IMR-90 (cell line): Measurements from ENCODE around the gene FAS. TPM values are rescaled to one million over a fixed set of nuclear protein-coding genes. Genes with fewer than 3 reads are reported as not detected.
A peak's percentile ranks its signal among the peaks of the same experiment; 100 is the strongest.

Experiments
- ATAC-seq: fragments of 200-7000 bp; cut with Tn5 transposase; 2 replicates; pipeline ENCODE4 v1.9.1; 2020; ENCODE audit warnings: low read depth, mild to moderate bottlenecking, moderate library complexity
- BruUV-seq: library from RNA; stranded (reverse); fragments of 400-500 nt; replicated peaks from 2 replicates; lab custom pipeline; 2021; lab: Mats Ljungman, UMichigan
- CTCF ChIA-PET: fragments of 300-600 bp; formaldehyde crosslinking; extraction: SDS; loops from one replicate; lab custom pipeline; 2021; ENCODE audit warnings: antibody characterized with exemption; lab: Yijun Ruan, JAX
- POLR2A ChIA-PET: fragments of 300-600 bp; sonication (Branson Sonifier 250); formaldehyde crosslinking; loops from one replicate; lab custom pipeline; 2022; ENCODE audit warnings: antibody characterized with exemption; ENCODE audit not compliant: unreplicated experiment; lab: Charles Lee
- DNase-seq: peaks from one replicate; pipeline ENCODE4 v3.0.0; 2013
- H2AFZ ChIP-seq: replicated peaks from 2 replicates; pipeline ENCODE3; 2013; ENCODE audit warnings: low read length, mild to moderate bottlenecking; ENCODE audit not compliant: poor library complexity
- H2AK5ac ChIP-seq: 2 replicates; pipeline ENCODE4 v1.6.1; 2013; ENCODE audit warnings: low read depth, low read length, inconsistent platforms
- H2AK9ac ChIP-seq: replicated peaks from 2 replicates; pipeline ENCODE3; 2013; ENCODE audit warnings: mild to moderate bottlenecking, low read depth, low read length, moderate library complexity; ENCODE audit not compliant: poor library complexity
- H2BK120ac ChIP-seq: 2 replicates; pipeline ENCODE4 v1.6.1; 2013; ENCODE audit warnings: low read depth, low read length, inconsistent platforms
- H2BK15ac ChIP-seq: 3 replicates; pipeline ENCODE4 v1.6.1; 2013; ENCODE audit warnings: low read depth, low read length, inconsistent platforms
- H2BK20ac ChIP-seq: 2 replicates; pipeline ENCODE4 v1.6.1; 2013; ENCODE audit warnings: low read depth, mild to moderate bottlenecking, inconsistent platforms, low read length, moderate library complexity
- H2BK5ac ChIP-seq: 2 replicates; pipeline ENCODE4 v1.6.1; 2013; ENCODE audit warnings: mild to moderate bottlenecking, low read depth, low read length, inconsistent platforms; ENCODE audit not compliant: poor library complexity, severe bottlenecking
- H3K14ac ChIP-seq: replicated peaks from 2 replicates; pipeline ENCODE4 v1.6.1; 2013; ENCODE audit warnings: low read depth, low read length, inconsistent platforms
- H3K18ac ChIP-seq: 2 replicates; pipeline ENCODE4 v1.6.1; 2013; ENCODE audit warnings: low read depth, low read length, control low read depth
- H3K23ac ChIP-seq: 2 replicates; pipeline ENCODE4 v1.6.1; 2013; ENCODE audit warnings: low read depth, low read length, inconsistent platforms
- H3K27ac ChIP-seq: 2 replicates; pipeline ENCODE4 v1.5.1; 2013; ENCODE audit warnings: mild to moderate bottlenecking, control low read depth, low read length; ENCODE audit not compliant: insufficient read depth
- H3K27me3 ChIP-seq: 2 replicates; pipeline ENCODE4 v1.6.1; 2013; ENCODE audit warnings: low read length; ENCODE audit not compliant: control insufficient read depth, insufficient read depth
- H3K36me3 ChIP-seq: 2 replicates; pipeline ENCODE4 v1.6.1; 2013; ENCODE audit warnings: low read length, mixed read lengths; ENCODE audit not compliant: control insufficient read depth, insufficient read depth
- H3K4ac ChIP-seq: 2 replicates; pipeline ENCODE4 v1.6.1; 2013; ENCODE audit warnings: low read depth, low read length, inconsistent platforms
- H3K4me1 ChIP-seq: 2 replicates; pipeline ENCODE4 v1.6.1; 2013; ENCODE audit warnings: low read length, mixed read lengths; ENCODE audit not compliant: control insufficient read depth, insufficient read depth
- H3K4me2 ChIP-seq: 2 replicates; pipeline ENCODE4 v1.6.1; 2013; ENCODE audit warnings: low read depth, mild to moderate bottlenecking, control low read depth, low read length, moderate library complexity
- H3K4me3 ChIP-seq: 2 replicates; pipeline ENCODE4 v1.5.1; 2013; ENCODE audit warnings: low read depth, mild to moderate bottlenecking, control low read depth, low read length, moderate library complexity; ENCODE audit not compliant: insufficient read depth
- H3K56ac ChIP-seq: 2 replicates; pipeline ENCODE4 v1.6.1; 2013; ENCODE audit warnings: low read length, inconsistent platforms; ENCODE audit not compliant: insufficient read depth; ENCODE audit errors: extremely low read depth
- H3K79me1 ChIP-seq, 2 experiments: 2 replicates each; pipeline ENCODE4 v1.6.1; 2013; ENCODE audit warnings: low read length in 2 of 2, inconsistent platforms in 1 of 2, low read depth in 1 of 2
- H3K9ac ChIP-seq: 2 replicates; pipeline ENCODE4 v1.6.1; 2013; ENCODE audit warnings: low read depth, low read length, control low read depth
- H3K9me1 ChIP-seq: 2 replicates; pipeline ENCODE4 v1.6.1; 2013; ENCODE audit warnings: low read length, inconsistent platforms; ENCODE audit not compliant: insufficient read depth
- H3K9me3 ChIP-seq: 2 replicates; pipeline ENCODE4 v1.6.1; 2013; ENCODE audit warnings: low read length; ENCODE audit not compliant: control insufficient read depth, insufficient read depth
- H4K20me1 ChIP-seq: 2 replicates; pipeline ENCODE4 v1.6.1; 2013; ENCODE audit warnings: low read length, inconsistent platforms; ENCODE audit not compliant: insufficient read depth
- H4K5ac ChIP-seq: 2 replicates; pipeline ENCODE4 v1.6.1; 2013; ENCODE audit warnings: mild to moderate bottlenecking, low read depth, low read length, control low read depth
- H4K8ac ChIP-seq, 2 experiments: 2 replicates each; pipeline ENCODE4 v1.6.1; 2013; ENCODE audit warnings: low read depth in 2 of 2, low read length in 2 of 2, control low read depth in 1 of 2, inconsistent platforms in 1 of 2
- H4K91ac ChIP-seq: 2 replicates; pipeline ENCODE4 v1.6.1; 2013; ENCODE audit warnings: low read depth, low read length, inconsistent platforms; ENCODE audit not compliant: insufficient read depth
- BHLHE40 ChIP-seq: fragments of 150-350 bp; IDR thresholded peaks from 2 replicates; pipeline ENCODE4 v1.6.1; 2016; ENCODE audit warnings: mild to moderate bottlenecking, low read depth, low read length
- CEBPB ChIP-seq: IDR thresholded peaks from 2 replicates; pipeline ENCODE4 v1.6.1; 2012; ENCODE audit warnings: low read depth, low read length, improper control_type of control experiment
- CHD1 ChIP-seq: IDR thresholded peaks from 2 replicates; pipeline ENCODE4 v1.6.1; 2012; ENCODE audit warnings: low read depth, low read length, improper control_type of control experiment
- FOS ChIP-seq: fragments of 150-350 bp; IDR thresholded peaks from 2 replicates; pipeline ENCODE4 v1.6.1; 2016; ENCODE audit warnings: low read depth, low read length
- MAFK ChIP-seq: IDR thresholded peaks from 2 replicates; pipeline ENCODE4 v1.6.1; 2012; ENCODE audit warnings: low read depth, low read length, improper control_type of control experiment
- MAZ ChIP-seq: IDR thresholded peaks from 2 replicates; pipeline ENCODE4 v1.6.1; 2012; ENCODE audit warnings: low read depth, mild to moderate bottlenecking, low read length, improper control_type of control experiment, moderate library complexity, borderline replicate concordance
- MXI1 ChIP-seq: IDR thresholded peaks from 2 replicates; pipeline ENCODE4 v1.6.1; 2012; ENCODE audit warnings: low read depth, mild to moderate bottlenecking, low read length, moderate library complexity, borderline replicate concordance
- NFE2L2 ChIP-seq: fragments of 150-350 bp; IDR thresholded peaks from 2 replicates; pipeline ENCODE4 v1.6.1; 2016; ENCODE audit warnings: low read depth, mild to moderate bottlenecking, low read length
- RAD21 ChIP-seq: IDR thresholded peaks from 2 replicates; pipeline ENCODE4 v1.6.1; 2012; ENCODE audit warnings: low read length, improper control_type of control experiment
- RCOR1 ChIP-seq: IDR thresholded peaks from 2 replicates; pipeline ENCODE4 v1.6.1; 2012; ENCODE audit warnings: mild to moderate bottlenecking, low read length, improper control_type of control experiment; ENCODE audit not compliant: insufficient replicate concordance
- RFX5 ChIP-seq: IDR thresholded peaks from 2 replicates; pipeline ENCODE4 v1.8.0; 2012; ENCODE audit warnings: low read depth, mild to moderate bottlenecking, low read length, moderate library complexity
- SMC3 ChIP-seq: fragments of 150-350 bp; IDR thresholded peaks from 2 replicates; pipeline ENCODE4 v1.6.1; 2016; ENCODE audit warnings: low read depth, mild to moderate bottlenecking, antibody characterized with exemption, low read length, moderate library complexity
- USF2 ChIP-seq: fragments of 150-350 bp; IDR thresholded peaks from 2 replicates; pipeline ENCODE4 v1.6.1; 2017; ENCODE audit warnings: mild to moderate bottlenecking, antibody characterized with exemption, low read length, low read depth
- WGBS, 2 experiments: methylation state at CpG; one replicate each; pipeline versions ENCODE4 v1.1.5 to v1.1.7; 2013; ENCODE audit warnings: missing lambda C conversion rate in 2 of 2; ENCODE audit not compliant: insufficient read length in 1 of 2; ENCODE audit errors: extremely low coverage in 2 of 2; 5-methylcytosine and 5-hydroxymethylcytosine counted together
- dilution Hi-C: fragments of 300-500 bp; cut with HindIII; formaldehyde crosslinking; loops from one replicate; pipeline ENCODE4 v1.14.3; 2018; ENCODE audit warnings: low sequenced_read_pairs; ENCODE audit not compliant: unreplicated experiment
- in situ Hi-C: fragments of 300-500 bp; cut with MboI; formaldehyde crosslinking; loops from 3 replicates; pipeline ENCODE4 v1.14.3; 2019; ENCODE audit warnings: low sequenced_read_pairs, inconsistent platforms, mixed read lengths
- intact Hi-C: fragments of 100-400 bp; cut with micrococcal nuclease; formaldehyde crosslinking; loops from 2 replicates; pipeline ENCODE4 v1.10.0; 2022
- polyA plus RNA-seq, 3 experiments: library from polyadenylated mRNA; depleted of rRNA; stranded (reverse); fragments of >200 nt; gene quantifications; 2 replicates each; pipeline ENCODE4 v1.2.3, GENCODE V29; 2012; ENCODE audit warnings: low replicate concordance in 1 of 3
- total RNA-seq: library from RNA; depleted of rRNA; stranded (reverse); fragments of >200 nt; gene quantifications from 2 replicates; pipeline ENCODE4 v1.2.3, GENCODE V29; 2012
- TF ChIP-seq, protein P1 (sequence below): fragments of 150-350 bp; IDR thresholded peaks from 2 replicates; pipeline ENCODE4 v1.6.1; 2016; ENCODE audit warnings: low read depth, mild to moderate bottlenecking, low read length, moderate library complexity, borderline replicate concordance

The FAS gene
- total and polyA plus RNA-seq, 2 of the 4 experiments (the other 2 are of a cell fraction) = 34.3 to 53.8 TPM

DNA sequence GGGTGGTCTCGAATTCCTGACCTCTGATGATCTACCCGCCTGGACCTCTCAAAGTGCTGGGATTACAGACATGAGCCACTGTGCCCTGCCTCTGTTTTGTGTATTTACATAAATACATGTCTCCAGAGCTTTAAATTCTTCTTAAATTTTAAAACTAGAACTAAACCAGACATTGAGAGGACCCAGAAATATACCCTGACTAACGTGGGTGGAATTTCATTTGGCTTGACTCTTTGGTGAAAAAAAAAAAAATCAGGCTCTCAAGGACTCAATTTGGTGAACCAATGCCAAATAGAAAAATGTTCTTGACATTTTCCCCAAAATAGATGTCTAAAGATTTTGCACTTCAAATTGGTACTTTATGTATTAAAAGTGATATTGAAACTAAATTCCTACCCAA, 16.6 kb upstream of the FAS start:
- no peak overlapping the region for H2AFZ ChIP-seq
- no peak overlapping the region for H3K4me3 ChIP-seq
- H3K27ac ChIP-seq = peak overlapping the region; percentile 29; the same call in 1 of the 2 replicates
- no peak overlapping the region; the same call in 1 of the 2 replicates for H2BK120ac ChIP-seq
- H3K4me2 ChIP-seq = peak overlapping the region; percentile 53; the same call in 1 of the 2 replicates
- intact Hi-C loops = no loop called here
- DNase-seq = peak; percentile 47
- 0 out of 2 replicates have a peak overlapping the region, but pooled peaks have one; percentile 12 for H3K14ac ChIP-seq
- H4K5ac ChIP-seq = no peak overlapping the region
- no peaks in the 10 kb centered on the region for H3K27me3 ChIP-seq
- no TSS peak for BruUV-seq
- no peak overlapping the region for H2BK15ac ChIP-seq
- H3K4ac ChIP-seq = no peak overlapping the region
- peaks cover 9 to 39% of the 10 kb centered on the region in 2 experiments for H3K79me1 ChIP-seq
- H4K91ac ChIP-seq = no peak overlapping the region
- H3K9me1 ChIP-seq = peaks cover 6% of the 10 kb centered on the region; the same call in 1 of the 2 replicates
- no peak overlapping the region for H3K18ac ChIP-seq
- no CpG with 5 or more reads among the region's 3 CpGs for WGBS, 2 experiments
- in situ Hi-C loops = no loop called here
- peaks cover 2% of the 10 kb centered on the region; the same call in 1 of the 2 replicates for H3K4me1 ChIP-seq
- H2AK9ac ChIP-seq = no peak overlapping the region
- H3K9ac ChIP-seq = no peak overlapping the region
- no peak overlapping the region for H2BK20ac ChIP-seq
- ChIA-PET CTCF (no interaction called here), POLR2A (no interaction called here)
- no peaks in the 10 kb centered on the region for H3K9me3 ChIP-seq
- TF ChIP-seq MAZ (no peak), USF2 (no peak), NFE2L2 (no peak), SMC3 (no peak), RCOR1 (no peak), RAD21 (no peak), BHLHE40 (no peak), RFX5 (no peak), CHD1 (no peak), MAFK (no peak), FOS (no peak), CEBPB (no peak), MXI1 (no peak)
- TF ChIP-seq, protein P1, sequence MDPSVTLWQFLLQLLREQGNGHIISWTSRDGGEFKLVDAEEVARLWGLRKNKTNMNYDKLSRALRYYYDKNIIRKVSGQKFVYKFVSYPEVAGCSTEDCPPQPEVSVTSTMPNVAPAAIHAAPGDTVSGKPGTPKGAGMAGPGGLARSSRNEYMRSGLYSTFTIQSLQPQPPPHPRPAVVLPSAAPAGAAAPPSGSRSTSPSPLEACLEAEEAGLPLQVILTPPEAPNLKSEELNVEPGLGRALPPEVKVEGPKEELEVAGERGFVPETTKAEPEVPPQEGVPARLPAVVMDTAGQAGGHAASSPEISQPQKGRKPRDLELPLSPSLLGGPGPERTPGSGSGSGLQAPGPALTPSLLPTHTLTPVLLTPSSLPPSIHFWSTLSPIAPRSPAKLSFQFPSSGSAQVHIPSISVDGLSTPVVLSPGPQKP = no peak
- H3K23ac ChIP-seq = 0 out of 2 replicates have a peak overlapping the region, but pooled peaks have one; percentile 16
- H2BK5ac ChIP-seq = peak overlapping the region; percentile 50
- no peak overlapping the region for H3K56ac ChIP-seq
- ATAC-seq = peak; percentile 36; the same call in 1 of the 2 replicates
- dilution Hi-C loops = no loop called here
- H3K36me3 ChIP-seq = no peaks in the 10 kb centered on the region
- no peak overlapping the region; the same call in 1 of the 2 replicates for H2AK5ac ChIP-seq
- H4K8ac ChIP-seq = no peak overlapping the region
- H4K20me1 ChIP-seq = no peaks in the 10 kb centered on the region
